Neuronal stem cell (in vitro differentiated cells): Measurements from ENCODE around the gene SELENOW.
A peak's percentile ranks its signal among the peaks of the same experiment; 100 is the strongest.
"Not testable (repeated sequence)": the region's sequence is repeated elsewhere in the genome, so short reads cannot be mapped to it uniquely, and the experiment has no call there.

Source experiments
- DNase-seq: peaks from one replicate; pipeline ENCODE4 v3.0.0-alpha.2; 2013; ENCODE audit warnings: low spot score
- H2AFZ ChIP-seq: one replicate; pipeline ENCODE4 v1.6.1; 2013; ENCODE audit warnings: mild to moderate bottlenecking, low read length, inconsistent platforms
- H2AK5ac ChIP-seq: 2 replicates; pipeline ENCODE4 v1.6.1; 2013; ENCODE audit warnings: low read depth, mild to moderate bottlenecking, inconsistent platforms, low read length, moderate library complexity, mixed read lengths
- H2BK120ac ChIP-seq: 2 replicates; pipeline ENCODE4 v1.6.1; 2013; ENCODE audit warnings: low read depth, mild to moderate bottlenecking, inconsistent platforms, low read length, moderate library complexity, mixed read lengths
- H2BK12ac ChIP-seq: one replicate; pipeline ENCODE4 v1.6.1; 2013; ENCODE audit warnings: low read length, inconsistent platforms
- H2BK15ac ChIP-seq: 2 replicates; pipeline ENCODE4 v1.6.1; 2013; ENCODE audit warnings: mild to moderate bottlenecking, low read length, inconsistent platforms, mixed read lengths
- H2BK5ac ChIP-seq: one replicate; pipeline ENCODE4 v1.6.1; 2013; ENCODE audit warnings: inconsistent platforms, mild to moderate bottlenecking, low read length, moderate library complexity
- H3K14ac ChIP-seq: one replicate; pipeline ENCODE4 v1.6.1; 2013; ENCODE audit warnings: low read length, inconsistent platforms
- H3K18ac ChIP-seq: 2 replicates; pipeline ENCODE4 v1.6.1; 2013; ENCODE audit warnings: low read length, inconsistent platforms
- H3K23ac ChIP-seq: 2 replicates; pipeline ENCODE4 v1.6.1; 2013; ENCODE audit warnings: low read depth, mild to moderate bottlenecking, mixed read lengths, low read length, inconsistent platforms; ENCODE audit not compliant: poor library complexity
- H3K27ac ChIP-seq: replicated peaks from 3 replicates; pipeline ENCODE4 v1.5.1; 2013; ENCODE audit warnings: low read length, inconsistent platforms
- H3K27me3 ChIP-seq, 3 experiments: 2 replicates each; pipeline ENCODE4 v1.6.1; 2013; ENCODE audit warnings: low read length in 3 of 3, mild to moderate bottlenecking in 2 of 3, inconsistent platforms in 1 of 3, low read depth in 1 of 3, mixed read lengths in 1 of 3, moderate library complexity in 1 of 3; ENCODE audit not compliant: control insufficient read depth in 3 of 3, insufficient read depth in 3 of 3
- H3K36me3 ChIP-seq, 2 donors: replicated peaks in 1 of 2; 2 replicates each; pipeline ENCODE4 v1.6.1; 2013; ENCODE audit warnings: low read length in 2 of 2; ENCODE audit not compliant: control insufficient read depth in 2 of 2, insufficient read depth in 2 of 2
- H3K4ac ChIP-seq: 2 replicates; pipeline ENCODE4 v1.6.1; 2013; ENCODE audit warnings: inconsistent platforms, mild to moderate bottlenecking, low read length, moderate library complexity
- H3K4me1 ChIP-seq, 2 donors: 1 replicate in 1 of 2; 2 replicates in 1 of 2; pipeline ENCODE4 v1.6.1; 2013; ENCODE audit warnings: low read length in 2 of 2, low read depth in 1 of 2; ENCODE audit not compliant: control insufficient read depth in 2 of 2, insufficient read depth in 1 of 2
- H3K4me2 ChIP-seq: one replicate; pipeline ENCODE4 v1.6.1; 2013; ENCODE audit warnings: mild to moderate bottlenecking, low read length, inconsistent platforms; ENCODE audit not compliant: insufficient read depth, poor library complexity, severe bottlenecking
- H3K4me3 ChIP-seq, 2 donors: 2 replicates each; pipeline ENCODE4 v1.5.1; 2013; ENCODE audit warnings: low read length in 2 of 2, mild to moderate bottlenecking in 2 of 2, inconsistent platforms in 1 of 2, moderate library complexity in 1 of 2
- H3K79me1 ChIP-seq: one replicate; pipeline ENCODE4 v1.6.1; 2013; ENCODE audit warnings: low read depth, mild to moderate bottlenecking, inconsistent platforms, low read length, moderate library complexity
- H3K9ac ChIP-seq: one replicate; pipeline ENCODE4 v1.6.1; 2013; ENCODE audit warnings: mild to moderate bottlenecking, low read depth, low read length, inconsistent platforms; ENCODE audit not compliant: poor library complexity
- H3K9me3 ChIP-seq, 2 donors: replicated peaks in 1 of 2; 2 replicates each; pipeline versions ENCODE3 to v1.6.1; 2013; ENCODE audit warnings: low read length in 2 of 2, mild to moderate bottlenecking in 2 of 2, inconsistent platforms in 1 of 2, low read depth in 1 of 2, mixed read lengths in 1 of 2, moderate library complexity in 1 of 2; ENCODE audit not compliant: control insufficient read depth in 2 of 2, insufficient read depth in 1 of 2
- H4K8ac ChIP-seq: one replicate; pipeline ENCODE4 v1.6.1; 2013; ENCODE audit warnings: low read depth, mild to moderate bottlenecking, inconsistent platforms, low read length, moderate library complexity
- H4K91ac ChIP-seq: one replicate; pipeline ENCODE4 v1.6.1; 2013; ENCODE audit warnings: low read length, low read depth, mild to moderate bottlenecking, inconsistent platforms; ENCODE audit not compliant: poor library complexity
- WGBS, 2 donors: extraction: QIAGEN DNeasy Blood & Tissue Kit; methylation state at CpG; one replicate each; pipeline ENCODE4 v1.1.7; 2013; ENCODE audit warnings: missing lambda C conversion rate in 2 of 2, mixed read lengths in 1 of 2; ENCODE audit not compliant: insufficient read length in 2 of 2, insufficient replicate concordance in 1 of 2; ENCODE audit errors: extremely low coverage in 2 of 2; 5-methylcytosine and 5-hydroxymethylcytosine counted together

The SELENOW gene

DNA sequence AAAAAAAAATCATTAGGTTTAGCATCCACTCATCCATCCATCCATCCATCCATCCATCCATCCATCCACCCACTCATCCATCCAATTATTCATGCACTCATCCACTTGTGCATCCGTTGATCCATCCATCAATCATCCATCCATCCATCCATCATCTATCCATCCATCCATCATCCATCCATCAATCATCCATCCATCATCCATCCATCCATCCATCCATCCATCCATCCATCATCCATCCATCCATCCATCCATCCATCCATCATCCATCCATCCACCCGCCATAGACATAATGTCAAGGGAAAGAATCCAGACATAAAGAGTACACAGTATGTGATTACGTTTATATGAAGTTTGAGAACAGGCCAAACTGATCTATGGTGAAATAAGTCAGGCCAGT, 9.0 kb upstream of the SELENOW start:
- no peaks in the 10 kb centered on the region for H3K79me1 ChIP-seq
- no peak overlapping the region for H2BK15ac ChIP-seq
- no CpG with 5 or more reads among the region's 3 CpGs for WGBS, 2 donors
- H4K8ac ChIP-seq = no peak overlapping the region
- no peak overlapping the region for H2BK12ac ChIP-seq
- H2AFZ ChIP-seq = no peak overlapping the region
- no peak for DNase-seq
- no peak overlapping the region for H3K4me2 ChIP-seq
- no peaks in the 10 kb centered on the region for H3K36me3 ChIP-seq
- no peak overlapping the region for H3K18ac ChIP-seq
- H3K14ac ChIP-seq = no peak overlapping the region
- no peak overlapping the region for H3K4ac ChIP-seq
- no peak overlapping the region for H3K27ac ChIP-seq
- peaks cover 0 to 2% (median 0%) of the 10 kb centered on the region in 3 experiments for H3K27me3 ChIP-seq
- no peaks in the 10 kb centered on the region for H3K9me3 ChIP-seq
- H2BK120ac ChIP-seq = no peak overlapping the region
- H3K4me3 ChIP-seq = no peak overlapping the region
- no peak overlapping the region for H4K91ac ChIP-seq
- H3K23ac ChIP-seq = no peak overlapping the region
- peaks cover 10 to 12% of the 10 kb centered on the region in 2 donors for H3K4me1 ChIP-seq
- no peak overlapping the region for H2AK5ac ChIP-seq
- H2BK5ac ChIP-seq = no peak overlapping the region
- no peak overlapping the region for H3K9ac ChIP-seq

DNA sequence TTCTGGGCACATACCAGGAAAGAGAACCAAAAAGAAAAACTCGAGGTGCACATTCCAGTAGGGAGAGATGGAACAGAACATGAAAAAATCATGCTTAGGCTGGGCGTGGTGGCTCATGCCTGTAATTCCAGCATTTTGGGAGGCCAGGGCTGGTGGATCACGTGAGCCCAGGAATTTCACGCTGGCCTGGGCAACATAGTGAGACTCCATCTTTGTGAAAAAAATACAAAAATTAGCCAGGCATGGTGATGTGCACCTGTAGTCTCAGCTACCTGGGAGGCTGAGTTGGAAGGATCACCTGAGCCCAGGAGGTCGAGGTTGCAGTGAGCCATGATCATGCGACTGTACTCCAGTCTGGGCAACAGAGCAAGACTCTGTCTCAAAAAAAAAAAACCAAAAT, 7.2 kb upstream of the SELENOW start:
- H2BK5ac ChIP-seq, H2AK5ac ChIP-seq, H3K14ac ChIP-seq, H3K36me3 ChIP-seq, H3K27ac ChIP-seq, H2BK120ac ChIP-seq, H2BK15ac ChIP-seq, H4K8ac ChIP-seq, H4K91ac ChIP-seq, H3K4me2 ChIP-seq, H3K9ac ChIP-seq, H3K23ac ChIP-seq, H3K18ac ChIP-seq, H3K27me3 ChIP-seq, H3K79me1 ChIP-seq, H3K4me3 ChIP-seq, H3K9me3 ChIP-seq, H3K4ac ChIP-seq, H2AFZ ChIP-seq, H2BK12ac ChIP-seq, DNase-seq: not testable (repeated sequence)
- H3K4me1 ChIP-seq = peaks cover 7 to 11% of the 10 kb centered on the region in 2 donors
- WGBS, 2 donors = no CpG with 5 or more reads among the region's 6 CpGs

DNA sequence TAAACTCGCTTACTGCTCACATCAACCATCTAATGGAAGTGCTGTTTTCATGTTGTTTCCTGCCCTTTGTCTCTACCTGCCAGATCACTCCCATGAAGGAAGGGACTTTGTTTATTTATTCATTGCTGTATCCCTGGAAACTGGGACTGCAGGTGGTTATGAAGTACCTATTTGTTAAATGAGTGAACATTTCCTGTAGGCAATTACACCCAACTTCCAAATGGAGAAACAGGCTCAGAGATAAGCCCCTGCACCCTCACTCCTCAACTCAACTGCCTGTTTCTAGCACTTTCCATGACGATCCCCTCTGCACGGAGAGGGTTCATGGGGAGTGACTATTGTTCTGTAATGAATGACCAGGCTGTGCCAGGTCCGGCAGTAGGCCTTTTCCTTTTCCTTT, 1.9 kb upstream of the SELENOW start:
- Histone ChIP-seq H2AK5ac (no peak overlapping the region), H3K23ac (no peak overlapping the region)
- DNase-seq = no peak

DNA sequence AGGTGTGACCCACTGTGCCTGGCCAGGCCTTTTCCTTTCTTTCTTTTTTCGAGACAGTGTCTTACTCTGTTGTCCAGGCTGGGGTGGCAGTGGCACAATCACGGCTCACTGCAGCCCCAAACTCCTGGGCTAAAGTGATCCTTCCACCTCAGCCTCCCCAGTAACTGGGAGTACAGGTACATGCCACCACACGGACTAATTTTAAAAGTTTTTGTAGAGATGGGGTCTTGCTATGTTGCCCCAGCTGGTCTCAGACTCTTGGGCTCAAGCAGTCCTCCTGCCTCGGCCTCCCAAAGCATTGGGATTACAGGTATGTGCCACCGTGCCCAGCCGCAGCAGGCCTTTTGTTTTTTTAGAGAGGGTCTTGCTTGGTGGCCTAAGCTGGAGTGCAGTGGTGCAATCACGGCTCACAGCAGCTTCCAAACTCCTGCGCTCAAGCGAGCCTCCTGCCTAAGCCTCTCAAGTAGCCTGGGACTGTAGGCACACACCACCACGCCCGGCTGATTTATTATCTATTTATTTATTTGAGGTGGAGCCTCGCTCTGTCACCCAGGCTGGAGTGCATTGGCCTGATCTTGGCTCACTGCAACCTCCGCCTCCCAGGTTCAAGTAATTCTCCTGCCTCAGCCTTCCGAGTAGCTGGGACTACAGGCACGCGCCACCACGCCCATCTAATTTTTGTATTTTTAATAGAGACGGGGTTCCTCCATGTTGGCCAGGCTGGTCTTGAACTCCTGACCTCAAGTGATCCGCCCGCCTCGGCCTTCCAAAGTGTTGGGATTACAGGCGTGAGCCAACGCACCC, 1.1 kb upstream of the SELENOW start:
- peak overlapping the region; percentile 63 for H2BK15ac ChIP-seq
- H3K23ac ChIP-seq, H4K91ac ChIP-seq, H3K18ac ChIP-seq, H3K27ac ChIP-seq, H4K8ac ChIP-seq, H3K4me2 ChIP-seq, DNase-seq, H3K27me3 ChIP-seq, H2BK5ac ChIP-seq, H3K9me3 ChIP-seq, H2AFZ ChIP-seq, H3K9ac ChIP-seq, H2AK5ac ChIP-seq, H3K4ac ChIP-seq, H2BK12ac ChIP-seq, H3K14ac ChIP-seq, H2BK120ac ChIP-seq, H3K79me1 ChIP-seq: not testable (repeated sequence)
- H3K4me1 ChIP-seq = peaks cover 12 to 13% of the 10 kb centered on the region in 2 donors
- peaks cover 13 to 28% of the 10 kb centered on the region in 2 donors for H3K36me3 ChIP-seq
- WGBS, 2 donors = no CpG with 5 or more reads among the region's 23 CpGs
- H3K4me3 ChIP-seq = peak overlapping the region in 1 of 2 donors; percentile 80

More for the DNA sequence above, 1.9 kb upstream of the SELENOW start:
- H3K18ac ChIP-seq = no peak overlapping the region
- H4K8ac ChIP-seq = no peak overlapping the region
- no peak overlapping the region for H3K4me3 ChIP-seq
- no peak overlapping the region for H3K27ac ChIP-seq
- H3K36me3 ChIP-seq = peaks cover 8 to 20% of the 10 kb centered on the region in 2 donors
- H2BK5ac ChIP-seq = no peak overlapping the region
- no peak overlapping the region for H4K91ac ChIP-seq
- H3K4me1 ChIP-seq = peaks cover 12 to 13% of the 10 kb centered on the region in 2 donors
- no CpG with 5 or more reads among the region's 4 CpGs for WGBS, 2 donors
- H2AFZ ChIP-seq = no peak overlapping the region
- H3K27me3 ChIP-seq = no peaks in the 10 kb centered on the region
- no peak overlapping the region for H2BK12ac ChIP-seq
- H3K9ac ChIP-seq = no peak overlapping the region
- no peak overlapping the region for H2BK120ac ChIP-seq
- H3K9me3 ChIP-seq = no peaks in the 10 kb centered on the region
- H3K79me1 ChIP-seq = peaks cover 6% of the 10 kb centered on the region
- no peak overlapping the region for H2BK15ac ChIP-seq
- no peak overlapping the region for H3K14ac ChIP-seq
- no peak overlapping the region for H3K4me2 ChIP-seq
- H3K4ac ChIP-seq = no peak overlapping the region
